GM12865 (cell line): ENCODE measurements around the gene CAMKMT.

Source experiments
- DNase-seq: peaks from one replicate; pipeline ENCODE4 v3.0.0; 2010; ENCODE audit warnings: low read depth
- H3K4me3 ChIP-seq: 2 replicates; pipeline ENCODE4 v1.5.1; 2011; ENCODE audit warnings: mild to moderate bottlenecking, low read depth, low read length, control low read depth
- TF ChIP-seq, protein P1 (sequence below): IDR thresholded peaks from 2 replicates; pipeline ENCODE4 v1.5.1; 2011; ENCODE audit warnings: low read length, control low read depth, low read depth, inconsistent platforms; ENCODE audit not compliant: insufficient read depth; ENCODE audit errors: missing control alignments

CAMKMT gene

DNA sequence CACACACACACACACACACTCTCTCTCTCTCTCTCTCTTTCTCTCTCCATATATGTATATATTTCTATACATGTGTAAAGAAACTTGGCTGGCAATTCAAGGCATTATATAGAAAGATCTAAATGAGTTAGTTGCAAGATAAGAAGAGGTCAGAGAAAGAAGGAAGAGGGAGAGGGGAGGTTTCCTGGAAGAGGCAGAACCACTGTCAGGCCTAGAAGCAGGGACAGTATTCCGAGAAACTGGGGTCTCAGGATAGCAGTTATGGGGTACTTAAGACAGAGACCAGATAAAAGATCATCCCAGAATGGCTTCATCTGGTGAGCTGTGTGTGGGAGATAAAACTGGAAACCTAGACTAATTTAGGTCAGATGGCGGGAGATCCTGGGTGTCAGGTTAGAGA, 180.8 kb downstream of the CAMKMT start:
- no peak overlapping the region for H3K4me3 ChIP-seq
- DNase-seq = no peak
- TF ChIP-seq, protein P1, sequence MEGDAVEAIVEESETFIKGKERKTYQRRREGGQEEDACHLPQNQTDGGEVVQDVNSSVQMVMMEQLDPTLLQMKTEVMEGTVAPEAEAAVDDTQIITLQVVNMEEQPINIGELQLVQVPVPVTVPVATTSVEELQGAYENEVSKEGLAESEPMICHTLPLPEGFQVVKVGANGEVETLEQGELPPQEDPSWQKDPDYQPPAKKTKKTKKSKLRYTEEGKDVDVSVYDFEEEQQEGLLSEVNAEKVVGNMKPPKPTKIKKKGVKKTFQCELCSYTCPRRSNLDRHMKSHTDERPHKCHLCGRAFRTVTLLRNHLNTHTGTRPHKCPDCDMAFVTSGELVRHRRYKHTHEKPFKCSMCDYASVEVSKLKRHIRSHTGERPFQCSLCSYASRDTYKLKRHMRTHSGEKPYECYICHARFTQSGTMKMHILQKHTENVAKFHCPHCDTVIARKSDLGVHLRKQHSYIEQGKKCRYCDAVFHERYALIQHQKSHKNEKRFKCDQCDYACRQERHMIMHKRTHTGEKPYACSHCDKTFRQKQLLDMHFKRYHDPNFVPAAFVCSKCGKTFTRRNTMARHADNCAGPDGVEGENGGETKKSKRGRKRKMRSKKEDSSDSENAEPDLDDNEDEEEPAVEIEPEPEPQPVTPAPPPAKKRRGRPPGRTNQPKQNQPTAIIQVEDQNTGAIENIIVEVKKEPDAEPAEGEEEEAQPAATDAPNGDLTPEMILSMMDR = no peak

DNA sequence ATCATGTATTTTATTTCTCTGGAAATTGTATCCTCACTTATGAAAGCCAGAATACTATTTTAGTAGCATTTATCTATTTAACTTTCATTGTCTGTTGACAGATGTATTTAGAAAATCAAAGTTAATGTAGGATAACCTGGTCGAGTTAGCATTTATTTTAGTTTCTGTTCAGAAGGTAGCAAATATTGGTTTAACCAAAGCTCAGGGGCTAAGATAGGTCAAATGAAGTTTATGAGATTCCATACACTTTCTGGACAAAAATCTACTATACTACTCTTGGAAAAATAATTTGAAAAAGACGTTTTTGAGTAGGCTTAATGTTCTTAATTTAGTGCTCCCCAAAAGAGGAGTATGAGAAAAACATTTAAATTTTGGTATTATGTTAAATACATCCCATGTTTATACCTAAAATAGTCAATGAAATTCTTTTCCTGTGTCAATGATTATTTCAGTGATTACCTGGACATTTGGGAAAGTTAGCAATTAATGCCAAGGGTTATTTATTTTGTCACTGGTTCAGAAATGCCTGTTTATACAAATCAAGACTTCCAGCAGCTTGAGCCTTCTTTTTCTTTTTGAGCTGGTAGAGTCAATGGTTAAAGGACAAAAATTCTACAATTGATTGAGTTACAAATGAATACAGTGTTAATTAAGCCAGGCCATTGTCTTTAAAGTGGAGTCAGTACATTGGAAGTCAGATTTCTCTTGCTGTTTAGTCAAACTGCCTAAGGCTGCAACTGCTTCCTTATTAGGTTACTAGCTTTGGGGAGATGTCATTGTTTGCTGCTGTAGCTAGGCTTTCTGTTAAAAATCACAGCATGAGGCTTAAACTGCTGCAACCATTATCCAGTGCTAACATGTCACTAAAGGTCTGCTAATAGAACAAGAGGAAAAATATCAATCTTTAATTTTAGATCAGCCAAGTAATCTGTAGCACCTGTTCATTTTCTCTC, 182.3 kb downstream of the CAMKMT start:
- TF ChIP-seq, protein P1 = no peak
- DNase-seq = no peak
- H3K4me3 ChIP-seq = no peak overlapping the region

DNA sequence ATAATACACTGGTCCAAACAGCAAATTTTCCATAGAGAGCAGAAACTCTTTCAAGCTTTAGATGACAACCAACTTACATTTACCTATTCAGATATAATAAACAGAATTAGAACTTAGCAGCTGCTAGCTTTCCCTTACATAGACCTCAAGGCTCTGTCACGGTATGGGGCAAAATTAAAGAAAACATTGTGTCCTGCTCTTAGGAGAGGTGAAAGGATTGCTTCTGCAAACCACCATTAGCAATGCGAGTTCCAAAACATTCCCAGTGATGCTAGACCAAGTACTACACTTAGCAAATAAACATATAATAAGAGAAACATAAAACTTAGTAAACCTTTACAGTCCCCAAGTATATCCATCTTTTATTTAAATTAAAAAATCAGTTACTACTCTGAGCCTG, 183.3 kb downstream of the CAMKMT start:
- DNase-seq = no peak
- TF ChIP-seq, protein P1 = no peak
- H3K4me3 ChIP-seq = no peak overlapping the region

DNA sequence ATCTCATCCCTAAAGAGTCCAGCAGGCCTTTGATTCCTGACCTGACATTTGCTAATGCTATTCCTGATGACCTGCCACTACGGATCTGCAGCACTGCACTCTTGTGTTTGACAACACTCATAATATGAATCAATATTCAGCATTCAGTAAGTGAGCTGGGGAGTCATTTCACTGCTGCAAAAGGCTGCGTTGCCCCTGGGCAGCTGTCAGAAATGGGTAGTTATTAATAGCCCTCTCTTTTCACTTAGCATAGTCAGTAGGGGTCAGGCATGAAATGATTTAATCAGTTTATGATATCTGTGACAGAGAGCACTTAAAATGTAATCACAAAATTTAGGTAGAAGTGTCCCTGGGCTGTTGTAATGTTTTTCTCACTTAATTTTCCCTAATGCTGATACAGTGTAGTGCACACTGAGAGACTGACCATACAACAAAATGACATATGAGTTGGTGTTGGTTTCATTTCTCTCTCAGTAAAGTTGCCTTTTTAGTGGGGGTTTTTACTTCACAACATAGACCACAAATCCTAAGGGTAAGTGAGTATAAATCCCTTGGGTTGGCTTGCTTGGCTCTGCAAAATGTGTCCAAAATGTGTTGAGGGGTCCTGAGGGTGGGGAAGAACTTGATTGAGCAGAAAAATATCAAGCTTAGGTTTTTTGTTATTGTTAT, 184.8 kb downstream of the CAMKMT start:
- H3K4me3 ChIP-seq = no peak overlapping the region
- peak; percentile 9 for DNase-seq
- TF ChIP-seq, protein P1 = no peak

DNA sequence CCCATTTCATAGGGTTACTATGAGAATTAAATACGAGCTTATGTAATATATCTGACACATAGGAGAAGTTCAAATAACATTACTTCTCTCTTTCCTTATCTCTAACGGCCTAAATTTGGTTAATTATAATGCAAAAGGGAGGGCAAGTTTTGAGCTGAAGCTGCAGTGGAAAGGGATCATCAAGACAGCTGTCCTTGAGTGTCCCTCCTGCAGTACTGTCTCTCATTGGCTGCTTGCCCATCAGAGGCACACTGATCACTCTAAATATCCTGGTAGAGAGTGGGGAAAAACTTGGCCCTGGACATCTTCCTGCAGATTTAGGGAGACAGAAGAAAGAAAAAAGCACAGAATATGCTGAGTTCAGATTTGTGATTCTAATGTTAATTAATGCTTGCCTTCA, 186.0 kb downstream of the CAMKMT start:
- no peak for DNase-seq
- TF ChIP-seq, protein P1 = no peak
- no peak overlapping the region for H3K4me3 ChIP-seq

DNA sequence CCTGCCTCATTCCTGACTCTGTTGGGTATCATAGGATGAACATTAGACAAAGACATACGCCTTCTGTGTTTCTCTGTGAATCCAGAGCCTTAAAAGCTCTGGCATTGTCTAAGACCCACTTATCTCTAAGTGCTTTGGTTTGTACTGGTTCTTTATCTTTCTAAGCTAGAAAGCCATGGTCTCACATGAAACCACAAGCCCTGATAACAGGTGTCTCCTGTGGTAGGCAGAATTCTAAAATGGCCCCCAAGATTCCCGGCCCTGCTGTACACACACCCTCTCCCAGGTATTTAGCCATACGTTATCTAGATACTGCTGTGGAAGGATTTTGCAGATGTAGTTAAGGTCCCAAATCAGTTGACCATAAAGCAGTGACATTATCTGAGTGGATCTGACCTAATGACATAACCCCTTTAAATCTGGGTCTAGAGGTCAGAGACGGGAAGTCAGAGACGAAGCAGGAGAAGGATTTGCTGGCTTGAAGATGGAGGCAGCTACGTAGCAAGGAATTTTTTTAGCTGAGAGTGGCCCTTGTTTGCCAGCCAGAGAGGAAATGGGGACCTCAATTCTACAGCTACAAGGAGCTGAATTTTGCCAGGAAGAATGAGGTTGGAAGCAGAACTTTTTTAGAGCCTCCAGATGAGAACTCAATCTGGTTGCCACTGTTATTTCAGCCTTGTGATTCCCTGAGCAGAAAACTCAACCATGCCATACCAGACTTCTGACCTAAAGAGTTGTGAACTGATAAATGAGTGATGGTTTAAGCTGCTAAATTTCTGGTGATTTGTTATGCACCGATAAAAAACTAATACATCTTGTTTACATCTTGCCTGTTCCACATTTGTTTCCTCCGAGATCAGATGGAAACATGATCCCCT, 186.7 kb downstream of the CAMKMT start:
- H3K4me3 ChIP-seq = no peak overlapping the region
- TF ChIP-seq, protein P1 = no peak
- no peak for DNase-seq
